K562 (cell line): ENCODE data around the gene SCYL1. TPM values are rescaled to one million over a fixed set of nuclear protein-coding genes. Genes with fewer than 3 reads are reported as not detected.

Experiments
- AFF1 ChIP-seq, 2 experiments: fragments of 450-650 bp; IDR thresholded peaks; 2 replicates each; pipeline ENCODE4 v1.6.1; 2018; ENCODE audit warnings: mild to moderate bottlenecking in 2 of 2, low read depth in 1 of 2; ENCODE audit not compliant: partially characterized antibody in 2 of 2
- AFF4 ChIP-seq: sonication (generic); formaldehyde crosslinking; IDR thresholded peaks from 2 replicates; pipeline ENCODE4 v1.8.0; 2023; ENCODE audit warnings: mild to moderate bottlenecking, missing genetic modification reagents
- CBX8 ChIP-seq: fragments of 200-600 bp; sonication (generic); IDR thresholded peaks from 2 replicates; pipeline ENCODE4 v1.6.1; 2012; ENCODE audit warnings: borderline replicate concordance, mixed run types, low read depth, mild to moderate bottlenecking, moderate library complexity, mixed read lengths, low read length, control low read depth, inconsistent platforms; ENCODE audit not compliant: poor library complexity, severe bottlenecking; ENCODE audit errors: extremely low read depth
- PHTF2 ChIP-seq: fragments of 250-450 bp; sonication (Bioruptor Pico); IDR thresholded peaks from 2 replicates; pipeline ENCODE4 v1.5.0; 2021; ENCODE audit warnings: mild to moderate bottlenecking
- STAT6 ChIP-seq: sonication (generic); formaldehyde crosslinking; IDR thresholded peaks from 2 replicates; pipeline ENCODE4 v1.8.1; 2023; ENCODE audit warnings: mild to moderate bottlenecking, missing genetic modification reagents
- ZFPM2 ChIP-seq: fragments of 250-450 bp; sonication (Bioruptor Pico); IDR thresholded peaks from 2 replicates; pipeline ENCODE4 v1.5.1; 2022; ENCODE audit warnings: mild to moderate bottlenecking
- ZNF3 ChIP-seq: fragments of 250-450 bp; sonication (Bioruptor Pico); IDR thresholded peaks from 2 replicates; pipeline ENCODE4 v1.5.0; 2021; ENCODE audit warnings: mild to moderate bottlenecking, moderate library complexity
- ZNF395 ChIP-seq: fragments of 200-800 bp; sonication (Bioruptor generic); IDR thresholded peaks from 2 replicates; pipeline ENCODE4 v1.6.1; 2017; ENCODE audit warnings: missing genetic modification characterization, missing compliant biosample characterization
- polyA plus RNA-seq, 8 experiments: library from polyadenylated mRNA; depleted of rRNA in 4 of 8; stranded (reverse) in 5 of 8; unstranded in 3 of 8; fragments of >200 nt; fragmentation: Nextera tagmentation in 2 of 8; fragmentation: Illumina TruSeq in 1 of 8; extraction: Ambion mirVana in 2 of 8; extraction: Trizol in 1 of 8; gene quantifications; 2 replicates each; pipeline versions ENCODE4 v1.2.1 to v1.2.3, GENCODE V29; 2011 to 2014; ENCODE audit warnings: inconsistent platforms in 1 of 8, missing spikeins in 1 of 8
- total RNA-seq, 7 experiments: library from RNA; depleted of rRNA in 6 of 7; stranded (reverse); fragments of >200 nt in 6 of 7; fragmentation: Illumina TruSeq in 2 of 7; extraction: Trizol in 2 of 7; gene quantifications; 2 replicates each; pipeline versions ENCODE4 v1.2.1 to v1.2.3, GENCODE V29; 2011 to 2021; ENCODE audit warnings: low replicate concordance in 1 of 7

SCYL1 gene
- total and polyA plus RNA-seq, 9 of the 15 experiments (the other 6 are each of a cell fraction or from before 2014, with no cell fraction given) = 1.9 to 145 (median 57.6) TPM

- peak; percentile 45; the same call in 1 of the 2 replicates for TF ChIP-seq STAT6 (CRISPR knock-in tag)
- no peak for TF ChIP-seq CBX8
- TF ChIP-seq AFF4 = no peak; the same call in 1 of the 2 replicates
- TF ChIP-seq ZFPM2 = no peak
- no peak; the same call in none of the 2 replicates for TF ChIP-seq ZNF395 (CRISPR knock-in tag)
- no peak; the same call in 1 of the 2 replicates for TF ChIP-seq ZNF3
- TF ChIP-seq AFF1 (IDR thresholded peaks at IDR 0.05; ENCODE audit: low read depth in 1 of 2, partially characterized antibody in 2 of 2) = peak in 1 of 2 experiments; percentile 50
- TF ChIP-seq PHTF2 (CRISPR knock-in tag) = no peak
Measured at GRCh38 chr11:65574811-65575567, 50.1 kb downstream of the SCYL1 start (continued).
